Hippocampal formation (tissue), 2 donors: ENCODE data around the gene BACE2.
"Not testable (repeated sequence)": the region's sequence is repeated elsewhere in the genome, so short reads cannot be mapped to it uniquely, and the experiment has no call there.

Experiments used
- DNase-seq, 2 donors: peaks; one replicate each; lab custom pipeline; 2025; lab: John Stamatoyannopoulos, UW

Gene BACE2

GRCh38 chr21:41185802-41186201, 17.8 kb downstream of the BACE2 start:
- no peak for DNase-seq

GRCh38 chr21:41186755-41187536, 19.0 kb downstream of the BACE2 start:
- DNase-seq: no peak

- no peak for DNase-seq
These were observed 19.6 kb downstream of the BACE2 start for GRCh38 chr21:41187537-41188025.

- DNase-seq: no peak
These were observed 20.7 kb downstream of the BACE2 start for GRCh38 chr21:41188486-41189149.

GRCh38 chr21:41189150-41189745, 21.3 kb downstream of the BACE2 start:
- no peak for DNase-seq

- not testable (repeated sequence) for DNase-seq
These were observed 24.6 kb downstream of the BACE2 start for GRCh38 chr21:41192552-41192951.

GRCh38 chr21:41195311-41195710, 27.4 kb downstream of the BACE2 start:
- no peak for DNase-seq

- no peak for DNase-seq
These were observed 29.0 kb downstream of the BACE2 start for GRCh38 chr21:41196993-41197392.

- DNase-seq: no peak
These were observed 29.6 kb downstream of the BACE2 start for GRCh38 chr21:41197582-41197981.

GRCh38 chr21:41198647-41199046, 30.7 kb downstream of the BACE2 start:
- not testable (repeated sequence) for DNase-seq

GRCh38 chr21:41199123-41199522, 31.2 kb downstream of the BACE2 start:
- no peak for DNase-seq

GRCh38 chr21:41199588-41199987, 31.6 kb downstream of the BACE2 start:
- DNase-seq: no peak

GRCh38 chr21:41201385-41201784, 33.4 kb downstream of the BACE2 start:
- DNase-seq: no peak

GRCh38 chr21:41204736-41205135, 36.8 kb downstream of the BACE2 start:
- no peak for DNase-seq

GRCh38 chr21:41207401-41208375, 39.7 kb downstream of the BACE2 start:
- DNase-seq: peak in 1 of 2 donors; percentile 33

- DNase-seq: no peak
These were observed 40.4 kb downstream of the BACE2 start for GRCh38 chr21:41208376-41208763.

GRCh38 chr21:41209016-41209619, 41.2 kb downstream of the BACE2 start:
- DNase-seq: no peak

GRCh38 chr21:41210426-41211059, 42.6 kb downstream of the BACE2 start:
- DNase-seq: no peak

GRCh38 chr21:41211060-41211805, 43.3 kb downstream of the BACE2 start:
- no peak for DNase-seq

GRCh38 chr21:41213021-41213420, 45.1 kb downstream of the BACE2 start:
- no peak for DNase-seq
